HepG2 (cell line): ENCODE results near the gene NMNAT1. TPM values are rescaled to one million over a fixed set of nuclear protein-coding genes. Genes with fewer than 3 reads are reported as not detected.

Experiments used
- polyA plus RNA-seq, 8 experiments: library from polyadenylated mRNA; depleted of rRNA in 3 of 8; stranded (reverse) in 7 of 8; unstranded in 1 of 8; fragments of >200 nt; fragmentation: Illumina TruSeq in 4 of 8; extraction: Trizol in 4 of 8; gene quantifications; 2 replicates each; pipeline versions ENCODE4 v1.2.1 to v1.2.3, GENCODE V29; 2011 to 2016; ENCODE audit warnings: low read depth in 4 of 8, missing spikeins in 1 of 8, mixed read lengths in 1 of 8; ENCODE audit not compliant: insufficient read depth in 1 of 8
- total RNA-seq, 5 experiments: library from RNA; depleted of rRNA; stranded (reverse); fragments of >200 nt; fragmentation: Illumina TruSeq; extraction: Trizol; gene quantifications; 2 replicates each; pipeline ENCODE4 v1.2.3, GENCODE V29; 2016; ENCODE audit warnings: low read depth in 1 of 5
- TF ChIP-seq, protein P1 (sequence below): sonication (generic); formaldehyde crosslinking; IDR thresholded peaks from 2 replicates; pipeline ENCODE4 v1.5.0; 2020; ENCODE audit warnings: mild to moderate bottlenecking, missing genetic modification reagents, borderline replicate concordance
- TF ChIP-seq, protein P2 (sequence below): sonication (generic); formaldehyde crosslinking; IDR thresholded peaks from 2 replicates; pipeline ENCODE4 v1.8.1; 2023; ENCODE audit warnings: mild to moderate bottlenecking, missing genetic modification reagents

NMNAT1 gene
- total and polyA plus RNA-seq, 2 of the 13 experiments (the other 11 are each of a cell fraction or from before 2014, with no cell fraction given): 5.6 to 12.2 TPM

DNA sequence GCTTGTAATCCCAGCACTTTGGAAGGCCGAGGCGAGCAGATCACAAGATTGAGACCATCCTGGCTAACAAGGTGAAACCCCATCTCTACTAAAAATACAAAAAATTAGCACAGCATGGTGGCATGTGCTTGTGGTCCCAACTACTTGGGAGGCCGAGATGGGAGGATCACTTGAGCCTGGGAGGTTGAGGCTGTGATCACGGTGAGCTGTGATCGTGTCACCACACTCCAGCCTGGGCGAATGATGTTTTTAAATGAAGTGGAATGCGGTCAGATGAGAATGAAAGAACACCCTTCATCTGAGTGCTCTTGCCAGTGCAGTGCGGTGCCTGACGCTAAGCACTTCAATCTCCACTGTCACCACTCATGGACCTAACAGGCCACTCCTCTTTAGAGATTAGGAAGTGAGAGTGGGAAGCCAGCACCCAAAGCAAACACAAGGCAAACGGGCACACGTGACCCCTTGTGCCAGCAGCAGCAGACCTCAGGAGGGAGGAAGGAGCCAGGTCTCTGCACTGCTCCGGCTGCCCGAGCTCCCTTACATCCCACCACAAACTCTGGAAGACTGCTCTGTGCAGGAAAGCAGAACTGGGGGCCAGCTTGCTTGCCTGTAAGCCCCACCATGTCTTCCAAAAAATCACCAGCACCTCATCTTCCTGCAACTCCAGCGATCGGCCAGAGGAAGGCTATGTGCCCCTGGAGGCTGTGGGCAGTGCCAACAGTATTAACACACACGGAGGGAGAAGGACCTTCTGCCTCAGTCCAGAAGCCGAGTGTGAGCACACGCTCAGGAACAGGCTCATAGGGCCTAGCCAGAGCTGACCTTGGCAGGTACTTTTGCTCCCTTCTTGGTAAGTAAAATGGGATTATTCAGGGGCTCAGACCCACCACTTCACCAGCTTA, 42.9 kb upstream of the NMNAT1 start (continued):
- TF ChIP-seq, protein P1, sequence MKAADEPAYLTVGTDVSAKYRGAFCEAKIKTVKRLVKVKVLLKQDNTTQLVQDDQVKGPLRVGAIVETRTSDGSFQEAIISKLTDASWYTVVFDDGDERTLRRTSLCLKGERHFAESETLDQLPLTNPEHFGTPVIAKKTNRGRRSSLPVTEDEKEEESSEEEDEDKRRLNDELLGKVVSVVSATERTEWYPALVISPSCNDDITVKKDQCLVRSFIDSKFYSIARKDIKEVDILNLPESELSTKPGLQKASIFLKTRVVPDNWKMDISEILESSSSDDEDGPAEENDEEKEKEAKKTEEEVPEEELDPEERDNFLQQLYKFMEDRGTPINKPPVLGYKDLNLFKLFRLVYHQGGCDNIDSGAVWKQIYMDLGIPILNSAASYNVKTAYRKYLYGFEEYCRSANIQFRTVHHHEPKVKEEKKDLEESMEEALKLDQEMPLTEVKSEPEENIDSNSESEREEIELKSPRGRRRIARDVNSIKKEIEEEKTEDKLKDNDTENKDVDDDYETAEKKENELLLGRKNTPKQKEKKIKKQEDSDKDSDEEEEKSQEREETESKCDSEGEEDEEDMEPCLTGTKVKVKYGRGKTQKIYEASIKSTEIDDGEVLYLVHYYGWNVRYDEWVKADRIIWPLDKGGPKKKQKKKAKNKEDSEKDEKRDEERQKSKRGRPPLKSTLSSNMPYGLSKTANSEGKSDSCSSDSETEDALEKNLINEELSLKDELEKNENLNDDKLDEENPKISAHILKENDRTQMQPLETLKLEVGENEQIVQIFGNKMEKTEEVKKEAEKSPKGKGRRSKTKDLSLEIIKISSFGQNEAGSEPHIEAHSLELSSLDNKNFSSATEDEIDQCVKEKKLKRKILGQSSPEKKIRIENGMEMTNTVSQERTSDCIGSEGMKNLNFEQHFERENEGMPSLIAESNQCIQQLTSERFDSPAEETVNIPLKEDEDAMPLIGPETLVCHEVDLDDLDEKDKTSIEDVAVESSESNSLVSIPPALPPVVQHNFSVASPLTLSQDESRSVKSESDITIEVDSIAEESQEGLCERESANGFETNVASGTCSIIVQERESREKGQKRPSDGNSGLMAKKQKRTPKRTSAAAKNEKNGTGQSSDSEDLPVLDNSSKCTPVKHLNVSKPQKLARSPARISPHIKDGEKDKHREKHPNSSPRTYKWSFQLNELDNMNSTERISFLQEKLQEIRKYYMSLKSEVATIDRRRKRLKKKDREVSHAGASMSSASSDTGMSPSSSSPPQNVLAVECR: peak; percentile 61; the same call in 1 of the 2 replicates
- TF ChIP-seq, protein P2, sequence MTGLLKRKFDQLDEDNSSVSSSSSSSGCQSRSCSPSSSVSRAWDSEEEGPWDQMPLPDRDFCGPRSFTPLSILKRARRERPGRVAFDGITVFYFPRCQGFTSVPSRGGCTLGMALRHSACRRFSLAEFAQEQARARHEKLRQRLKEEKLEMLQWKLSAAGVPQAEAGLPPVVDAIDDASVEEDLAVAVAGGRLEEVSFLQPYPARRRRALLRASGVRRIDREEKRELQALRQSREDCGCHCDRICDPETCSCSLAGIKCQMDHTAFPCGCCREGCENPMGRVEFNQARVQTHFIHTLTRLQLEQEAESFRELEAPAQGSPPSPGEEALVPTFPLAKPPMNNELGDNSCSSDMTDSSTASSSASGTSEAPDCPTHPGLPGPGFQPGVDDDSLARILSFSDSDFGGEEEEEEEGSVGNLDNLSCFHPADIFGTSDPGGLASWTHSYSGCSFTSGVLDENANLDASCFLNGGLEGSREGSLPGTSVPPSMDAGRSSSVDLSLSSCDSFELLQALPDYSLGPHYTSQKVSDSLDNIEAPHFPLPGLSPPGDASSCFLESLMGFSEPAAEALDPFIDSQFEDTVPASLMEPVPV: no peak
